Bone marrow (tissue), 2 donors: ENCODE measurements around the gene TYW5.
A peak's percentile ranks its signal among the peaks of the same experiment; 100 is the strongest.

Experiments
- DNase-seq, 2 donors: peaks; one replicate each; lab custom pipeline; 2025; lab: John Stamatoyannopoulos, UW

The TYW5 gene

GRCh38 chr2:199973703-199974102 lies 18.4 kb upstream of the TYW5 start:
- peak in 1 of 2 donors; percentile 15 for DNase-seq

GRCh38 chr2:199972088-199972626 lies 16.9 kb upstream of the TYW5 start:
- DNase-seq, result no peak

- DNase-seq, result no peak
Measured at GRCh38 chr2:199968126-199968525, 12.8 kb upstream of the TYW5 start.

- DNase-seq, result no peak
Measured at GRCh38 chr2:199966976-199967375, 11.7 kb upstream of the TYW5 start.

- DNase-seq, result no peak
Measured at GRCh38 chr2:199966405-199966804, 11.1 kb upstream of the TYW5 start.

- DNase-seq, result no peak
Measured at GRCh38 chr2:199962203-199962602, 6.9 kb upstream of the TYW5 start.

- DNase-seq, result no peak
Measured at GRCh38 chr2:199958014-199958413, 2.7 kb upstream of the TYW5 start.

- no peak for DNase-seq
Measured at GRCh38 chr2:199956062-199956380, 730 bp upstream of the TYW5 start.

- no peak for DNase-seq
Measured at GRCh38 chr2:199955007-199955338, 318 bp downstream of the TYW5 start.

- DNase-seq, result no peak
Measured at GRCh38 chr2:199951023-199951422, 4.3 kb downstream of the TYW5 start.

GRCh38 chr2:199950396-199950795 lies 4.9 kb downstream of the TYW5 start:
- no peak for DNase-seq

- no peak for DNase-seq
Measured at GRCh38 chr2:199946836-199947235, 8.5 kb downstream of the TYW5 start.

GRCh38 chr2:199946196-199946595 lies 9.1 kb downstream of the TYW5 start:
- DNase-seq, result peak in 1 of 2 donors; percentile 35

GRCh38 chr2:199943373-199943772 lies 11.9 kb downstream of the TYW5 start:
- no peak for DNase-seq

GRCh38 chr2:199940373-199940772 lies 14.9 kb downstream of the TYW5 start:
- peak in 1 of 2 donors; percentile 58 for DNase-seq

GRCh38 chr2:199936554-199936953 lies 18.7 kb downstream of the TYW5 start:
- DNase-seq, result no peak

- no peak for DNase-seq
Measured at GRCh38 chr2:199933466-199933865, 21.8 kb downstream of the TYW5 start.

- no peak for DNase-seq
Measured at GRCh38 chr2:199932312-199932855, 22.9 kb downstream of the TYW5 start.

- DNase-seq, result no peak
Measured at GRCh38 chr2:199929262-199929661, 26.0 kb downstream of the TYW5 start.

- no peak for DNase-seq
Measured at GRCh38 chr2:199928626-199929025, 26.7 kb downstream of the TYW5 start.

- DNase-seq, result no peak
Measured at GRCh38 chr2:199928226-199928625, 27.1 kb downstream of the TYW5 start.

GRCh38 chr2:199926806-199927205 lies 28.5 kb downstream of the TYW5 start:
- DNase-seq, result no peak

GRCh38 chr2:199923924-199924323 lies 31.4 kb downstream of the TYW5 start:
- no peak for DNase-seq

GRCh38 chr2:199922856-199923255 lies 32.4 kb downstream of the TYW5 start:
- DNase-seq, result no peak

- no peak for DNase-seq
Measured at GRCh38 chr2:199916980-199917379, 38.3 kb downstream of the TYW5 start.
